ENCODE data around the gene NLGN1. TPM values are rescaled to one million over a fixed set of nuclear protein-coding genes. Genes with fewer than 3 reads are reported as not detected.

Gene NLGN1
- total and polyA plus RNA-seq, 2 experiments from 2014 or later = 5.1 to 11.2 TPM

- no peaks in the 10 kb centered on the region for H3K9me3 ChIP-seq (ENCODE audit: low read depth)
- H3K27me3 ChIP-seq = no peaks in the 10 kb centered on the region
- WGBS (ENCODE audit: low lambda C conversion rate, missing lambda C conversion rate) = 96% methylated on average over 1 of the region's 1 CpG
Measured at GRCh38 chr3:173653781-173654180, 256.2 kb downstream of the NLGN1 start.

GRCh38 chr3:173659972-173660371 lies 262.4 kb downstream of the NLGN1 start:
- no peak overlapping the region for H2AFZ ChIP-seq
- H3K27me3 ChIP-seq = no peaks in the 10 kb centered on the region
- H3K4me3 ChIP-seq = no peak overlapping the region
- H4K20me1 ChIP-seq (ENCODE audit: insufficient read depth, poor library complexity, severe bottlenecking) = no peaks in the 10 kb centered on the region
- no peaks in the 10 kb centered on the region for H3K9me3 ChIP-seq (ENCODE audit: low read depth)
- H3K36me3 ChIP-seq (replicated peaks; ENCODE audit: insufficient read depth, low read depth) = no peaks in the 10 kb centered on the region
- TF ChIP-seq EZH2 (IDR thresholded peaks at IDR 0.05; ENCODE audit: borderline replicate concordance) (no peak), EZH2phosphoT487 (IDR thresholded peaks at IDR 0.05; ENCODE audit: low read depth, severe bottlenecking, unreplicated experiment) (no peak), CTCF (IDR thresholded peaks at IDR 0.05; ENCODE audit: poor library complexity) (no peak)
- H3K4me1 ChIP-seq (ENCODE audit: insufficient read depth) = peaks cover 7% of the 10 kb centered on the region
- no peaks in the 10 kb centered on the region for H3K9me2 ChIP-seq (replicated peaks; ENCODE audit: insufficient read depth)
- H3K4me2 ChIP-seq = no peak overlapping the region
- 51% methylated on average over 2 of the region's 2 CpGs for WGBS (ENCODE audit: low lambda C conversion rate, missing lambda C conversion rate)
- H3K79me2 ChIP-seq = no peaks in the 10 kb centered on the region
- no peak overlapping the region for H3K27ac ChIP-seq
- no peak for DNase-seq (ENCODE audit: low spot score)

More at GRCh38 chr3:173653781-173654180, 256.2 kb downstream of the NLGN1 start:
- TF ChIP-seq EZH2phosphoT487 (IDR thresholded peaks at IDR 0.05; ENCODE audit: low read depth, severe bottlenecking, unreplicated experiment) = no peak
- TF ChIP-seq CTCF (IDR thresholded peaks at IDR 0.05; ENCODE audit: poor library complexity) = no peak
- TF ChIP-seq EZH2 (IDR thresholded peaks at IDR 0.05; ENCODE audit: borderline replicate concordance) = no peak
- no peaks in the 10 kb centered on the region for H3K36me3 ChIP-seq (replicated peaks; ENCODE audit: insufficient read depth, low read depth)
- no peak overlapping the region for H3K4me3 ChIP-seq
- H3K27ac ChIP-seq = no peak overlapping the region
- H2AFZ ChIP-seq = no peak overlapping the region
- H4K20me1 ChIP-seq (ENCODE audit: insufficient read depth, poor library complexity, severe bottlenecking) = no peaks in the 10 kb centered on the region
- H3K4me2 ChIP-seq = no peak overlapping the region
- H3K4me1 ChIP-seq (ENCODE audit: insufficient read depth) = no peaks in the 10 kb centered on the region
- no peaks in the 10 kb centered on the region for H3K9me2 ChIP-seq (replicated peaks; ENCODE audit: insufficient read depth)
- no peak for DNase-seq (ENCODE audit: low spot score)
- no peaks in the 10 kb centered on the region for H3K79me2 ChIP-seq

- Histone ChIP-seq H3K79me2 (no peaks in the 10 kb centered on the region), H3K4me3 (no peak overlapping the region), H3K9me3 (ENCODE audit: low read depth) (no peaks in the 10 kb centered on the region), H3K36me3 (replicated peaks; ENCODE audit: insufficient read depth, low read depth) (no peaks in the 10 kb centered on the region), H3K27me3 (no peaks in the 10 kb centered on the region), H2AFZ (no peak overlapping the region), H3K4me1 (ENCODE audit: insufficient read depth) (peaks cover 7% of the 10 kb centered on the region), H3K27ac (no peak overlapping the region), H3K4me2 (no peak overlapping the region), H3K9me2 (replicated peaks; ENCODE audit: insufficient read depth) (no peaks in the 10 kb centered on the region), H4K20me1 (ENCODE audit: insufficient read depth, poor library complexity, severe bottlenecking) (no peaks in the 10 kb centered on the region)
- TF ChIP-seq EZH2 (IDR thresholded peaks at IDR 0.05; ENCODE audit: borderline replicate concordance) = no peak
- TF ChIP-seq CTCF (IDR thresholded peaks at IDR 0.05; ENCODE audit: poor library complexity) = no peak
- TF ChIP-seq EZH2phosphoT487 (IDR thresholded peaks at IDR 0.05; ENCODE audit: low read depth, severe bottlenecking, unreplicated experiment) = no peak
- 35% methylated on average over 3 of the region's 3 CpGs for WGBS (ENCODE audit: low lambda C conversion rate, missing lambda C conversion rate)
- DNase-seq (ENCODE audit: low spot score) = no peak
Measured at GRCh38 chr3:173660645-173661299, 263.2 kb downstream of the NLGN1 start.

Measured in hepatocyte (in vitro differentiated cells).